Muscle of leg (tissue), 11 donors: ENCODE data around the gene CCDC171. TPM values are rescaled to one million over a fixed set of nuclear protein-coding genes. Genes with fewer than 3 reads are reported as not detected.

Experiments used
- DNase-seq: peaks from one replicate; pipeline ENCODE4 v3.0.0; 2013
- H3K27ac ChIP-seq: one replicate; pipeline ENCODE4 v1.5.1; 2013; ENCODE audit warnings: mild to moderate bottlenecking, low read length, control low read depth
- H3K27me3 ChIP-seq: one replicate; pipeline ENCODE4 v1.6.1; 2013; ENCODE audit warnings: low read length; ENCODE audit not compliant: control insufficient read depth, insufficient read depth
- H3K36me3 ChIP-seq: one replicate; pipeline ENCODE4 v1.6.1; 2013; ENCODE audit warnings: low read length; ENCODE audit not compliant: control insufficient read depth, insufficient read depth
- H3K4me1 ChIP-seq: one replicate; pipeline ENCODE4 v1.6.1; 2013; ENCODE audit warnings: low read length; ENCODE audit not compliant: control insufficient read depth, insufficient read depth
- H3K4me3 ChIP-seq: one replicate; pipeline ENCODE4 v1.5.1; 2013; ENCODE audit warnings: low read length, control low read depth
- H3K9me3 ChIP-seq: replicated peaks from 2 replicates; pipeline ENCODE4 v1.6.1; 2013; ENCODE audit warnings: low read depth, low read length; ENCODE audit not compliant: control insufficient read depth
- WGBS: methylation state at CpG from one replicate; pipeline ENCODE4 v1.1.5; 2013; ENCODE audit warnings: missing lambda C conversion rate; ENCODE audit not compliant: insufficient coverage; 5-methylcytosine and 5-hydroxymethylcytosine counted together
- polyA plus RNA-seq, 8 donors: library from polyadenylated mRNA; unstranded; fragments of 120-200 nt; gene quantifications; one replicate each; pipeline versions ENCODE4 v1.2.1 to v1.2.3, GENCODE V29; 2013; ENCODE audit warnings: inconsistent platforms in 1 of 8, low replicate concordance in 1 of 8; ENCODE audit not compliant: insufficient read length in 8 of 8, insufficient read depth in 1 of 8
- total RNA-seq: library from RNA; stranded (reverse); fragments of 120-200 nt; gene quantifications from one replicate; pipeline ENCODE4 v1.2.4, GENCODE V29; 2013

The CCDC171 gene
- total and polyA plus RNA-seq, 9 donors, result 1.5 to 4.0 (median 2.1) TPM

- 100% methylated on average over 1 of the region's 3 CpGs for WGBS
- Histone ChIP-seq H3K4me1 (no peaks in the 10 kb centered on the region), H3K36me3 (no peaks in the 10 kb centered on the region), H3K9me3 (no peaks in the 10 kb centered on the region), H3K27ac (no peak overlapping the region), H3K27me3 (no peaks in the 10 kb centered on the region), H3K4me3 (no peak overlapping the region)
- DNase-seq, result no peak
Observed at GRCh38 chr9:15967068-15967467, 414.2 kb downstream of the CCDC171 start.

GRCh38 chr9:15972760-15973159 lies 419.9 kb downstream of the CCDC171 start:
- WGBS, result 86% methylated on average over 2 of the region's 4 CpGs
- no peak overlapping the region for H3K27ac ChIP-seq
- DNase-seq, result no peak
- H3K4me1 ChIP-seq, result no peaks in the 10 kb centered on the region
- H3K4me3 ChIP-seq, result no peak overlapping the region
- H3K27me3 ChIP-seq, result no peaks in the 10 kb centered on the region
- H3K9me3 ChIP-seq, result no peaks in the 10 kb centered on the region
- no peaks in the 10 kb centered on the region for H3K36me3 ChIP-seq

- Histone ChIP-seq H3K36me3 (no peaks in the 10 kb centered on the region), H3K4me1 (no peaks in the 10 kb centered on the region), H3K27me3 (no peaks in the 10 kb centered on the region), H3K4me3 (no peak overlapping the region), H3K27ac (no peak overlapping the region), H3K9me3 (no peaks in the 10 kb centered on the region)
- DNase-seq, result no peak
Observed at GRCh38 chr9:15975101-15975778, 422.4 kb downstream of the CCDC171 start.

- no CpG with 5 or more reads among the region's 5 CpGs for WGBS
Observed at GRCh38 chr9:15977438-15977837, 424.6 kb downstream of the CCDC171 start.

GRCh38 chr9:15982182-15982581 lies 429.3 kb downstream of the CCDC171 start:
- 67% methylated on average over 1 of the region's 5 CpGs for WGBS

More at GRCh38 chr9:15977438-15977837, 424.6 kb downstream of the CCDC171 start:
- no peak overlapping the region for H3K27ac ChIP-seq
- DNase-seq, result no peak
- H3K4me1 ChIP-seq, result no peaks in the 10 kb centered on the region
- no peaks in the 10 kb centered on the region for H3K36me3 ChIP-seq
- no peaks in the 10 kb centered on the region for H3K9me3 ChIP-seq
- H3K27me3 ChIP-seq, result no peaks in the 10 kb centered on the region
- H3K4me3 ChIP-seq, result no peak overlapping the region

GRCh38 chr9:15999422-16000339 lies 446.8 kb downstream of the CCDC171 start:
- peak; percentile 67 for DNase-seq
- WGBS, result 70% methylated on average over 3 of the region's 7 CpGs
- no peak overlapping the region for H3K27ac ChIP-seq
- no peaks in the 10 kb centered on the region for H3K36me3 ChIP-seq
- H3K9me3 ChIP-seq, result no peaks in the 10 kb centered on the region
- H3K4me3 ChIP-seq, result no peak overlapping the region
- H3K4me1 ChIP-seq, result no peaks in the 10 kb centered on the region
- H3K27me3 ChIP-seq, result no peaks in the 10 kb centered on the region

More at GRCh38 chr9:15982182-15982581, 429.3 kb downstream of the CCDC171 start:
- H3K27ac ChIP-seq, result no peak overlapping the region
- no peaks in the 10 kb centered on the region for H3K9me3 ChIP-seq
- no peaks in the 10 kb centered on the region for H3K36me3 ChIP-seq
- no peaks in the 10 kb centered on the region for H3K27me3 ChIP-seq
- DNase-seq, result peak; percentile 3
- no peak overlapping the region for H3K4me3 ChIP-seq
- H3K4me1 ChIP-seq, result no peaks in the 10 kb centered on the region

GRCh38 chr9:16000811-16001210 lies 448.0 kb downstream of the CCDC171 start:
- Histone ChIP-seq H3K27me3 (no peaks in the 10 kb centered on the region), H3K4me1 (no peaks in the 10 kb centered on the region), H3K36me3 (no peaks in the 10 kb centered on the region), H3K9me3 (peaks cover 2% of the 10 kb centered on the region), H3K27ac (no peak overlapping the region), H3K4me3 (no peak overlapping the region)
- no peak for DNase-seq
- no CpG with 5 or more reads among the region's 2 CpGs for WGBS

GRCh38 chr9:16001856-16002255 lies 449.0 kb downstream of the CCDC171 start:
- peaks cover 2% of the 10 kb centered on the region for H3K9me3 ChIP-seq
- H3K4me3 ChIP-seq, result no peak overlapping the region
- 80% methylated on average over 1 of the region's 2 CpGs for WGBS
- no peaks in the 10 kb centered on the region for H3K27me3 ChIP-seq
- no peak overlapping the region for H3K27ac ChIP-seq
- no peaks in the 10 kb centered on the region for H3K36me3 ChIP-seq
- no peaks in the 10 kb centered on the region for H3K4me1 ChIP-seq
- DNase-seq, result no peak

GRCh38 chr9:16002816-16003215 lies 450.0 kb downstream of the CCDC171 start:
- no CpG with 5 or more reads among the region's 3 CpGs for WGBS
- H3K4me1 ChIP-seq, result no peaks in the 10 kb centered on the region
- DNase-seq, result no peak
- no peak overlapping the region for H3K27ac ChIP-seq
- peaks cover 2% of the 10 kb centered on the region for H3K9me3 ChIP-seq
- H3K27me3 ChIP-seq, result no peaks in the 10 kb centered on the region
- H3K4me3 ChIP-seq, result no peak overlapping the region
- no peaks in the 10 kb centered on the region for H3K36me3 ChIP-seq

- WGBS, result 30% methylated on average over 2 of the region's 6 CpGs
Observed at GRCh38 chr9:16003785-16004184, 450.9 kb downstream of the CCDC171 start.

More at GRCh38 chr9:16003785-16004184, 450.9 kb downstream of the CCDC171 start:
- Histone ChIP-seq H3K9me3 (peaks cover 2% of the 10 kb centered on the region), H3K27me3 (no peaks in the 10 kb centered on the region), H3K4me3 (no peak overlapping the region), H3K4me1 (no peaks in the 10 kb centered on the region), H3K27ac (no peak overlapping the region), H3K36me3 (no peaks in the 10 kb centered on the region)
- DNase-seq, result no peak
